GM19468 (cell line): Measurements from ENCODE around the gene PNPLA7.

ENCODE experiments used
- ATAC-seq: cut with Tn5 transposase; IDR thresholded peaks from one replicate; pipeline ENCODE4 v1.9.1; 2021; ENCODE audit warnings: mild to moderate bottlenecking, moderate library complexity, moderate number of reproducible peaks; ENCODE audit not compliant: unreplicated experiment; ENCODE audit errors: extremely low read depth

The PNPLA7 gene

GRCh38 chr9:137444106-137444790, 106.0 kb downstream of the PNPLA7 start:
- ATAC-seq, result no peak

- ATAC-seq, result no peak
These were observed 108.3 kb downstream of the PNPLA7 start for GRCh38 chr9:137441935-137442321.

GRCh38 chr9:137441289-137441934, 108.8 kb downstream of the PNPLA7 start, which contains the start of gene ENTPD8:
ENTPD8 (minus strand) TSS chr9:137441357; CDS start chr9:137438285, 3,072 bp downstream.
- ATAC-seq, result no peak

GRCh38 chr9:137439158-137439714, 111.0 kb downstream of the PNPLA7 start:
- no peak for ATAC-seq

- ATAC-seq, result no peak
These were observed 111.5 kb downstream of the PNPLA7 start for GRCh38 chr9:137438591-137439157.

GRCh38 chr9:137437691-137438590, 112.3 kb downstream of the PNPLA7 start:
- no peak for ATAC-seq

- no peak for ATAC-seq
These were observed 113.2 kb downstream of the PNPLA7 start for GRCh38 chr9:137436761-137437600.

GRCh38 chr9:137435980-137436760, 114.0 kb downstream of the PNPLA7 start:
- no peak for ATAC-seq

GRCh38 chr9:137435381-137435891, 114.8 kb downstream of the PNPLA7 start:
- ATAC-seq, result no peak

GRCh38 chr9:137434498-137435380, 115.5 kb downstream of the PNPLA7 start:
- ATAC-seq, result no peak

GRCh38 chr9:137433916-137434431, 116.2 kb downstream of the PNPLA7 start:
- no peak for ATAC-seq

- no peak for ATAC-seq
These were observed 116.8 kb downstream of the PNPLA7 start for GRCh38 chr9:137433349-137433915.

- ATAC-seq, result no peak
These were observed 117.4 kb downstream of the PNPLA7 start for GRCh38 chr9:137432687-137433348.

GRCh38 chr9:137431416-137431931, 118.7 kb downstream of the PNPLA7 start:
- no peak for ATAC-seq

GRCh38 chr9:137430723-137431415, 119.3 kb downstream of the PNPLA7 start:
- ATAC-seq, result no peak
